ENCODE data around the gene SH2D7. TPM values are rescaled to one million over a fixed set of nuclear protein-coding genes. Genes with fewer than 3 reads are reported as not detected.

Gene SH2D7
- total RNA-seq, 1 donor from 2014 or later, result not detected

GRCh38 chr15:78098131-78098755, 5.9 kb downstream of the SH2D7 start:
- H3K4me3 Mint-ChIP-seq, result no peak overlapping the region
- no peak overlapping the region for H3K27ac Mint-ChIP-seq
- H3K27me3 Mint-ChIP-seq (ENCODE audit: insufficient read depth, low read depth), result peaks cover 10% of the 10 kb centered on the region
- H3K9me3 ChIP-seq (ENCODE audit: low read depth), result no peaks in the 10 kb centered on the region
- H3K27ac ChIP-seq, result no peak overlapping the region
- no peaks in the 10 kb centered on the region for H3K27me3 ChIP-seq
- DNase-seq (ENCODE audit: low spot score), result no peak
- no peaks in the 10 kb centered on the region for H3K36me3 Mint-ChIP-seq
- H3K9ac ChIP-seq, result no peak overlapping the region
- H3K4me1 Mint-ChIP-seq, result no peaks in the 10 kb centered on the region
- no peak overlapping the region for H3K4me2 ChIP-seq
- no peaks in the 10 kb centered on the region for H3K79me2 ChIP-seq (ENCODE audit: low read depth)
- no peaks in the 10 kb centered on the region for H3K9me3 Mint-ChIP-seq
- no peaks in the 10 kb centered on the region for H3K4me1 ChIP-seq
- no peaks in the 10 kb centered on the region for H4K20me1 ChIP-seq (ENCODE audit: low read depth)
- no peaks in the 10 kb centered on the region for H3K36me3 ChIP-seq
- TF ChIP-seq EZH2phosphoT487 (IDR thresholded peaks at IDR 0.05) (no peak), EZH2 (IDR thresholded peaks at IDR 0.05) (no peak)
- TF ChIP-seq, protein P1, sequence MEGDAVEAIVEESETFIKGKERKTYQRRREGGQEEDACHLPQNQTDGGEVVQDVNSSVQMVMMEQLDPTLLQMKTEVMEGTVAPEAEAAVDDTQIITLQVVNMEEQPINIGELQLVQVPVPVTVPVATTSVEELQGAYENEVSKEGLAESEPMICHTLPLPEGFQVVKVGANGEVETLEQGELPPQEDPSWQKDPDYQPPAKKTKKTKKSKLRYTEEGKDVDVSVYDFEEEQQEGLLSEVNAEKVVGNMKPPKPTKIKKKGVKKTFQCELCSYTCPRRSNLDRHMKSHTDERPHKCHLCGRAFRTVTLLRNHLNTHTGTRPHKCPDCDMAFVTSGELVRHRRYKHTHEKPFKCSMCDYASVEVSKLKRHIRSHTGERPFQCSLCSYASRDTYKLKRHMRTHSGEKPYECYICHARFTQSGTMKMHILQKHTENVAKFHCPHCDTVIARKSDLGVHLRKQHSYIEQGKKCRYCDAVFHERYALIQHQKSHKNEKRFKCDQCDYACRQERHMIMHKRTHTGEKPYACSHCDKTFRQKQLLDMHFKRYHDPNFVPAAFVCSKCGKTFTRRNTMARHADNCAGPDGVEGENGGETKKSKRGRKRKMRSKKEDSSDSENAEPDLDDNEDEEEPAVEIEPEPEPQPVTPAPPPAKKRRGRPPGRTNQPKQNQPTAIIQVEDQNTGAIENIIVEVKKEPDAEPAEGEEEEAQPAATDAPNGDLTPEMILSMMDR (IDR thresholded peaks at IDR 0.05), result no peak
- H3F3A ChIP-seq (ENCODE audit: low read depth), result no peaks in the 10 kb centered on the region
- no peak overlapping the region for H2AFZ ChIP-seq (replicated peaks)
- H3K4me3 ChIP-seq, result no peak overlapping the region

- no peaks in the 10 kb centered on the region for H3K27me3 ChIP-seq
- H3K27ac ChIP-seq, result no peak overlapping the region
- no peaks in the 10 kb centered on the region for H3K36me3 Mint-ChIP-seq
- no peaks in the 10 kb centered on the region for H3K9me3 ChIP-seq (ENCODE audit: low read depth)
- no peaks in the 10 kb centered on the region for H3K79me2 ChIP-seq (ENCODE audit: low read depth)
- no peaks in the 10 kb centered on the region for H3F3A ChIP-seq (ENCODE audit: low read depth)
- no peak overlapping the region for H2AFZ ChIP-seq (replicated peaks)
- peaks cover 7% of the 10 kb centered on the region for H3K4me1 Mint-ChIP-seq
- no peak for DNase-seq (ENCODE audit: low spot score)
- no peaks in the 10 kb centered on the region for H4K20me1 ChIP-seq (ENCODE audit: low read depth)
- no peak overlapping the region for H3K4me2 ChIP-seq
- no peaks in the 10 kb centered on the region for H3K9me3 Mint-ChIP-seq
- no peaks in the 10 kb centered on the region for H3K36me3 ChIP-seq
- no peaks in the 10 kb centered on the region for H3K4me1 ChIP-seq
- no peak overlapping the region for H3K27ac Mint-ChIP-seq
- TF ChIP-seq EZH2phosphoT487 (IDR thresholded peaks at IDR 0.05) (no peak), EZH2 (IDR thresholded peaks at IDR 0.05) (no peak)
- TF ChIP-seq, protein P1 (IDR thresholded peaks at IDR 0.05), result no peak
- no peak overlapping the region for H3K4me3 ChIP-seq
- H3K4me3 Mint-ChIP-seq, result no peak overlapping the region
- H3K9ac ChIP-seq, result no peak overlapping the region
- H3K27me3 Mint-ChIP-seq (ENCODE audit: insufficient read depth, low read depth), result peaks cover 10% of the 10 kb centered on the region
Observed at GRCh38 chr15:78100886-78101285, 8.5 kb downstream of the SH2D7 start.

- Histone ChIP-seq H3K27ac (no peak overlapping the region), H3K4me3 (no peak overlapping the region), H3F3A (ENCODE audit: low read depth) (no peaks in the 10 kb centered on the region), H3K4me1 (no peaks in the 10 kb centered on the region), H3K4me2 (no peak overlapping the region), H2AFZ (replicated peaks) (no peak overlapping the region), H3K36me3 (no peaks in the 10 kb centered on the region), H3K9me3 (ENCODE audit: low read depth) (no peaks in the 10 kb centered on the region), H3K79me2 (ENCODE audit: low read depth) (no peaks in the 10 kb centered on the region), H4K20me1 (ENCODE audit: low read depth) (no peaks in the 10 kb centered on the region), H3K27me3 (no peaks in the 10 kb centered on the region), H3K9ac (no peak overlapping the region)
- H3K4me1 Mint-ChIP-seq, result peaks cover 7% of the 10 kb centered on the region
- H3K9me3 Mint-ChIP-seq, result no peaks in the 10 kb centered on the region
- no peak overlapping the region for H3K4me3 Mint-ChIP-seq
- TF ChIP-seq, protein P1 (IDR thresholded peaks at IDR 0.05), result no peak
- no peak for TF ChIP-seq EZH2phosphoT487 (IDR thresholded peaks at IDR 0.05)
- no peak for TF ChIP-seq EZH2 (IDR thresholded peaks at IDR 0.05)
- no peak for DNase-seq (ENCODE audit: low spot score)
- H3K27me3 Mint-ChIP-seq (ENCODE audit: insufficient read depth, low read depth), result peaks cover 10% of the 10 kb centered on the region
- no peak overlapping the region for H3K27ac Mint-ChIP-seq
- H3K36me3 Mint-ChIP-seq, result peaks cover under 1% of the 10 kb centered on the region
Observed at GRCh38 chr15:78101423-78102105, 9.2 kb downstream of the SH2D7 start.

Measured in neural progenitor cell (in vitro differentiated cells).